MG63 (cell line): Measurements from ENCODE around the gene MXD1. TPM values are rescaled to one million over a fixed set of nuclear protein-coding genes. Genes with fewer than 3 reads are reported as not detected.

Experiments used
- DNase-seq: peaks from one replicate; pipeline ENCODE4 v3.0.0-alpha.2; 2020
- H3K27me3 ChIP-seq: fragments of 250-450 bp; sonication (Bioruptor Pico); 2 replicates; pipeline ENCODE4 v1.5.1; 2020; ENCODE audit warnings: mild to moderate bottlenecking, moderate library complexity
- H3K36me3 ChIP-seq: fragments of 250-450 bp; sonication (Bioruptor Pico); 2 replicates; pipeline ENCODE4 v1.5.1; 2020; ENCODE audit warnings: mild to moderate bottlenecking, moderate library complexity
- H3K4me3 ChIP-seq: fragments of 250-450 bp; sonication (Bioruptor Pico); 2 replicates; pipeline ENCODE4 v1.5.1; 2020; ENCODE audit warnings: mild to moderate bottlenecking, moderate library complexity
- H3K9me3 ChIP-seq: fragments of 250-450 bp; sonication (Bioruptor Pico); 2 replicates; pipeline ENCODE4 v1.5.1; 2020; ENCODE audit warnings: mild to moderate bottlenecking, moderate library complexity
- total RNA-seq: library from RNA; depleted of rRNA; stranded (reverse); fragments of >200 nt; shearing (Covaris generic); gene quantifications from 2 replicates; pipeline ENCODE4 v1.2.3, GENCODE V29; 2014; ENCODE audit warnings: low replicate concordance; rRNA removed

Gene MXD1
- total RNA-seq, 1 experiment from 2014 or later, result 2.5 TPM

GRCh38 chr2:69985216-69985615 lies 70.3 kb downstream of the MXD1 start:
- Histone ChIP-seq H3K27me3 (no peaks in the 10 kb centered on the region), H3K9me3 (no peaks in the 10 kb centered on the region), H3K4me3 (no peak overlapping the region), H3K36me3 (no peaks in the 10 kb centered on the region)
- no peak for DNase-seq

GRCh38 chr2:69985688-69986087 lies 70.8 kb downstream of the MXD1 start:
- H3K27me3 ChIP-seq, result no peaks in the 10 kb centered on the region
- no peak overlapping the region for H3K4me3 ChIP-seq
- no peaks in the 10 kb centered on the region for H3K36me3 ChIP-seq
- H3K9me3 ChIP-seq, result no peaks in the 10 kb centered on the region
- no peak for DNase-seq

- Histone ChIP-seq H3K27me3 (no peaks in the 10 kb centered on the region), H3K36me3 (no peaks in the 10 kb centered on the region), H3K4me3 (no peak overlapping the region), H3K9me3 (no peaks in the 10 kb centered on the region)
- no peak for DNase-seq
Measured at GRCh38 chr2:69986691-69987090, 71.8 kb downstream of the MXD1 start.

- H3K9me3 ChIP-seq, result no peaks in the 10 kb centered on the region
- no peaks in the 10 kb centered on the region for H3K27me3 ChIP-seq
- H3K4me3 ChIP-seq, result no peak overlapping the region
- DNase-seq, result no peak
- H3K36me3 ChIP-seq, result no peaks in the 10 kb centered on the region
Measured at GRCh38 chr2:69988086-69988635, 73.3 kb downstream of the MXD1 start.

GRCh38 chr2:69989009-69989408 lies 74.1 kb downstream of the MXD1 start:
- no peaks in the 10 kb centered on the region for H3K9me3 ChIP-seq
- no peaks in the 10 kb centered on the region for H3K27me3 ChIP-seq
- DNase-seq, result peak; percentile 57
- H3K36me3 ChIP-seq, result no peaks in the 10 kb centered on the region
- no peak overlapping the region for H3K4me3 ChIP-seq

GRCh38 chr2:69989441-69990105 lies 74.7 kb downstream of the MXD1 start:
- no peaks in the 10 kb centered on the region for H3K36me3 ChIP-seq
- H3K27me3 ChIP-seq, result no peaks in the 10 kb centered on the region
- no peak overlapping the region for H3K4me3 ChIP-seq
- DNase-seq, result no peak
- H3K9me3 ChIP-seq, result no peaks in the 10 kb centered on the region

Other genes with a start within 250 kb of the MXD1 start
- gene ANXA4, start 173.0 kb upstream of the MXD1 start, total RNA-seq, result 40.6 and 40.7 TPM in 2 replicates
- gene GMCL1, start 85.4 kb upstream of the MXD1 start, total RNA-seq, result 2.2 and 4.6 TPM in 2 replicates
- gene SNRNP27, start 21.2 kb upstream of the MXD1 start, total RNA-seq, result 46.5 and 64.1 TPM in 2 replicates
- gene ASPRV1, start 46.5 kb downstream of the MXD1 start, total RNA-seq, result 0.95 and 2.4 TPM in 2 replicates
- gene PCBP1, start 172.4 kb downstream of the MXD1 start, total RNA-seq, result 92.9 and 104 TPM in 2 replicates